IMR-90 (cell line): ENCODE data around the gene GSTA4.

Source experiments
- BHLHE40 ChIP-seq: fragments of 150-350 bp; IDR thresholded peaks from 2 replicates; pipeline ENCODE4 v1.6.1; 2016; ENCODE audit warnings: mild to moderate bottlenecking, low read depth, low read length
- CEBPB ChIP-seq: IDR thresholded peaks from 2 replicates; pipeline ENCODE4 v1.6.1; 2012; ENCODE audit warnings: low read depth, low read length, improper control_type of control experiment
- FOS ChIP-seq: fragments of 150-350 bp; IDR thresholded peaks from 2 replicates; pipeline ENCODE4 v1.6.1; 2016; ENCODE audit warnings: low read depth, low read length
- MAZ ChIP-seq: IDR thresholded peaks from 2 replicates; pipeline ENCODE4 v1.6.1; 2012; ENCODE audit warnings: low read depth, mild to moderate bottlenecking, low read length, improper control_type of control experiment, moderate library complexity, borderline replicate concordance
- POLR2A ChIP-seq: IDR thresholded peaks from 2 replicates; pipeline ENCODE4 v1.6.1; 2012; ENCODE audit warnings: mild to moderate bottlenecking, low read depth, low read length
- RAD21 ChIP-seq: IDR thresholded peaks from 2 replicates; pipeline ENCODE4 v1.6.1; 2012; ENCODE audit warnings: low read length, improper control_type of control experiment
- SMC3 ChIP-seq: fragments of 150-350 bp; IDR thresholded peaks from 2 replicates; pipeline ENCODE4 v1.6.1; 2016; ENCODE audit warnings: low read depth, mild to moderate bottlenecking, antibody characterized with exemption, low read length, moderate library complexity
- TF ChIP-seq, protein P1 (sequence below): conservative IDR thresholded peaks from 2 replicates; pipeline ENCODE4 v1.5.1; 2012; ENCODE audit warnings: mild to moderate bottlenecking, low read depth, low read length, improper control_type of control experiment
- TF ChIP-seq, protein P2 (sequence below): fragments of 150-350 bp; IDR thresholded peaks from 2 replicates; pipeline ENCODE4 v1.6.1; 2017; ENCODE audit warnings: mild to moderate bottlenecking, antibody characterized with exemption, low read length, low read depth
- TF ChIP-seq, protein P3 (sequence below): fragments of 150-350 bp; IDR thresholded peaks from 2 replicates; pipeline ENCODE4 v1.6.1; 2016; ENCODE audit warnings: low read depth, mild to moderate bottlenecking, low read length, moderate library complexity, borderline replicate concordance

DNA sequence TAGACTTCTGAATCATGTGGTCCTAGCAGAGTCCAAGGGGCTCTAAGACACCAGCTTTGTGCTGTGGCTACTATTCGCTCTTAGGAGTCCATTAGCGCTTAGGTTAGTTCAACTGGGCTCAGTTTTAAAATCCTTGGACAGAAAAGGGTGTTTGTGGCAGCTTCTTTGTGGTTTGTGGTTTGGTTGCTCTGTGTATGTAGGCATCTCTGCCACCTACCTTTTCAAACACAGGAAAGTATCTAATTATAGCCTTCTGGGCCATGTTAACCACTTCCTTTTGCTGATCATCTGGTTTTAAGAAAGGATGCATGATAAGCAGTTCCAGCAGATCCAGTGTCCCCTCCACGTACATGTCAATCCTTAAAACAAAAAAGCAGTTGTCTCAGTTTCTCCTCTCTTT, 10.8 kb downstream of the GSTA4 start:
- TF ChIP-seq, protein P1, sequence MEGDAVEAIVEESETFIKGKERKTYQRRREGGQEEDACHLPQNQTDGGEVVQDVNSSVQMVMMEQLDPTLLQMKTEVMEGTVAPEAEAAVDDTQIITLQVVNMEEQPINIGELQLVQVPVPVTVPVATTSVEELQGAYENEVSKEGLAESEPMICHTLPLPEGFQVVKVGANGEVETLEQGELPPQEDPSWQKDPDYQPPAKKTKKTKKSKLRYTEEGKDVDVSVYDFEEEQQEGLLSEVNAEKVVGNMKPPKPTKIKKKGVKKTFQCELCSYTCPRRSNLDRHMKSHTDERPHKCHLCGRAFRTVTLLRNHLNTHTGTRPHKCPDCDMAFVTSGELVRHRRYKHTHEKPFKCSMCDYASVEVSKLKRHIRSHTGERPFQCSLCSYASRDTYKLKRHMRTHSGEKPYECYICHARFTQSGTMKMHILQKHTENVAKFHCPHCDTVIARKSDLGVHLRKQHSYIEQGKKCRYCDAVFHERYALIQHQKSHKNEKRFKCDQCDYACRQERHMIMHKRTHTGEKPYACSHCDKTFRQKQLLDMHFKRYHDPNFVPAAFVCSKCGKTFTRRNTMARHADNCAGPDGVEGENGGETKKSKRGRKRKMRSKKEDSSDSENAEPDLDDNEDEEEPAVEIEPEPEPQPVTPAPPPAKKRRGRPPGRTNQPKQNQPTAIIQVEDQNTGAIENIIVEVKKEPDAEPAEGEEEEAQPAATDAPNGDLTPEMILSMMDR, result no peak
- no peak for TF ChIP-seq FOS
- TF ChIP-seq POLR2A, result no peak
- no peak for TF ChIP-seq MAZ
- TF ChIP-seq RAD21, result no peak
- TF ChIP-seq, protein P2, sequence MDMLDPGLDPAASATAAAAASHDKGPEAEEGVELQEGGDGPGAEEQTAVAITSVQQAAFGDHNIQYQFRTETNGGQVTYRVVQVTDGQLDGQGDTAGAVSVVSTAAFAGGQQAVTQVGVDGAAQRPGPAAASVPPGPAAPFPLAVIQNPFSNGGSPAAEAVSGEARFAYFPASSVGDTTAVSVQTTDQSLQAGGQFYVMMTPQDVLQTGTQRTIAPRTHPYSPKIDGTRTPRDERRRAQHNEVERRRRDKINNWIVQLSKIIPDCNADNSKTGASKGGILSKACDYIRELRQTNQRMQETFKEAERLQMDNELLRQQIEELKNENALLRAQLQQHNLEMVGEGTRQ, result no peak
- TF ChIP-seq CEBPB, result no peak
- TF ChIP-seq, protein P3, sequence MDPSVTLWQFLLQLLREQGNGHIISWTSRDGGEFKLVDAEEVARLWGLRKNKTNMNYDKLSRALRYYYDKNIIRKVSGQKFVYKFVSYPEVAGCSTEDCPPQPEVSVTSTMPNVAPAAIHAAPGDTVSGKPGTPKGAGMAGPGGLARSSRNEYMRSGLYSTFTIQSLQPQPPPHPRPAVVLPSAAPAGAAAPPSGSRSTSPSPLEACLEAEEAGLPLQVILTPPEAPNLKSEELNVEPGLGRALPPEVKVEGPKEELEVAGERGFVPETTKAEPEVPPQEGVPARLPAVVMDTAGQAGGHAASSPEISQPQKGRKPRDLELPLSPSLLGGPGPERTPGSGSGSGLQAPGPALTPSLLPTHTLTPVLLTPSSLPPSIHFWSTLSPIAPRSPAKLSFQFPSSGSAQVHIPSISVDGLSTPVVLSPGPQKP, result no peak
- TF ChIP-seq SMC3, result no peak
- TF ChIP-seq BHLHE40, result no peak
